Trophoblast cell (in vitro differentiated cells and primary cell): ENCODE measurements around the gene BSND.

Experiments used
- DNase-seq, 2 donors: peaks; one replicate each; pipeline ENCODE4 v3.0.0-alpha.2; 2016
- H2AFZ ChIP-seq: 2 replicates; pipeline ENCODE4 v1.6.1; 2013; ENCODE audit warnings: low read length, moderate library complexity, mild to moderate bottlenecking; ENCODE audit not compliant: insufficient read depth, poor library complexity
- H2AK5ac ChIP-seq: 2 replicates; pipeline ENCODE4 v1.6.1; 2013; ENCODE audit warnings: mild to moderate bottlenecking, low read length
- H2BK120ac ChIP-seq: 2 replicates; pipeline ENCODE4 v1.6.1; 2013; ENCODE audit warnings: low read length, mild to moderate bottlenecking, moderate library complexity; ENCODE audit not compliant: insufficient read depth, poor library complexity
- H2BK12ac ChIP-seq: 2 replicates; pipeline ENCODE4 v1.6.1; 2013; ENCODE audit warnings: mild to moderate bottlenecking, low read length, moderate library complexity
- H2BK5ac ChIP-seq: 2 replicates; pipeline ENCODE4 v1.6.1; 2013; ENCODE audit warnings: low read length, low read depth, moderate library complexity, mild to moderate bottlenecking; ENCODE audit not compliant: poor library complexity
- H3K14ac ChIP-seq: 2 replicates; pipeline ENCODE4 v1.6.1; 2013; ENCODE audit warnings: mild to moderate bottlenecking, low read length
- H3K18ac ChIP-seq: 2 replicates; pipeline ENCODE4 v1.6.1; 2013; ENCODE audit warnings: mild to moderate bottlenecking, low read length
- H3K23ac ChIP-seq: 2 replicates; pipeline ENCODE4 v1.6.1; 2013; ENCODE audit warnings: low read length
- H3K27ac ChIP-seq: 2 replicates; pipeline ENCODE4 v1.5.1; 2013; ENCODE audit warnings: low read depth, mild to moderate bottlenecking, inconsistent platforms, low read length, moderate library complexity
- H3K27me3 ChIP-seq: 2 replicates; pipeline ENCODE4 v1.6.1; 2013; ENCODE audit warnings: inconsistent platforms, mild to moderate bottlenecking, low read length, moderate library complexity; ENCODE audit not compliant: insufficient read depth
- H3K36me3 ChIP-seq, 2 experiments: 1 replicate in 1 of 2; 2 replicates in 1 of 2; pipeline ENCODE4 v1.6.1; 2013; ENCODE audit warnings: low read length in 2 of 2, mild to moderate bottlenecking in 2 of 2, moderate library complexity in 1 of 2; ENCODE audit not compliant: insufficient read depth in 2 of 2, control insufficient read depth in 1 of 2
- H3K4ac ChIP-seq: 2 replicates; pipeline ENCODE4 v1.6.1; 2013; ENCODE audit warnings: low read depth, mild to moderate bottlenecking, low read length, moderate library complexity
- H3K4me1 ChIP-seq, 2 experiments: 1 replicate in 1 of 2; 2 replicates in 1 of 2; pipeline ENCODE4 v1.6.1; 2013; ENCODE audit warnings: low read length in 2 of 2, mild to moderate bottlenecking in 2 of 2, moderate library complexity in 1 of 2; ENCODE audit not compliant: insufficient read depth in 2 of 2, control insufficient read depth in 1 of 2
- H3K4me2 ChIP-seq: 2 replicates; pipeline ENCODE4 v1.6.1; 2013; ENCODE audit warnings: inconsistent platforms, mild to moderate bottlenecking, low read length, moderate library complexity
- H3K4me3 ChIP-seq: 2 replicates; pipeline ENCODE4 v1.5.1; 2013; ENCODE audit warnings: mild to moderate bottlenecking, low read depth, low read length, inconsistent platforms
- H3K79me1 ChIP-seq: one replicate; pipeline ENCODE4 v1.6.1; 2013; ENCODE audit warnings: low read length
- H3K79me2 ChIP-seq: 2 replicates; pipeline ENCODE4 v1.6.1; 2013; ENCODE audit warnings: low read length, mild to moderate bottlenecking; ENCODE audit not compliant: control insufficient read depth, insufficient read depth, poor library complexity
- H3K9ac ChIP-seq: 2 replicates; pipeline ENCODE4 v1.6.1; 2013; ENCODE audit warnings: mild to moderate bottlenecking, low read length
- H3K9me3 ChIP-seq: 2 replicates; pipeline ENCODE4 v1.6.1; 2013; ENCODE audit warnings: low read depth, mild to moderate bottlenecking, control low read depth, inconsistent platforms, low read length; ENCODE audit not compliant: insufficient read depth
- H4K12ac ChIP-seq: 2 replicates; pipeline ENCODE4 v1.6.1; 2013; ENCODE audit warnings: low read depth, mild to moderate bottlenecking, low read length, moderate library complexity
- H4K8ac ChIP-seq: 2 replicates; pipeline ENCODE4 v1.6.1; 2013; ENCODE audit warnings: low read depth, mild to moderate bottlenecking, low read length, moderate library complexity
- H4K91ac ChIP-seq: one replicate; pipeline ENCODE4 v1.6.1; 2013; ENCODE audit warnings: low read depth, mild to moderate bottlenecking, low read length, moderate library complexity
- WGBS: extraction: QIAGEN DNeasy Blood & Tissue Kit; methylation state at CpG from one replicate; pipeline ENCODE4 v1.1.7; 2013; ENCODE audit warnings: missing lambda C conversion rate; ENCODE audit not compliant: insufficient read length, insufficient coverage; ENCODE audit errors: extremely low coverage; 5-methylcytosine and 5-hydroxymethylcytosine counted together

BSND gene

GRCh38 chr1:54982739-54983138 is 16.0 kb upstream of the BSND start:
- Histone ChIP-seq H3K18ac (no peak overlapping the region), H2AK5ac (no peak overlapping the region), H3K23ac (no peak overlapping the region), H3K79me2 (no peaks in the 10 kb centered on the region), H4K12ac (no peak overlapping the region), H3K79me1 (peaks cover 2% of the 10 kb centered on the region), H4K91ac (no peak overlapping the region), H2AFZ (no peak overlapping the region), H3K27ac (no peak overlapping the region), H4K8ac (no peak overlapping the region), H3K14ac (no peak overlapping the region), H3K27me3 (peaks cover 14% of the 10 kb centered on the region), H2BK5ac (no peak overlapping the region), H3K36me3 (no peaks in the 10 kb centered on the region), H3K9me3 (no peaks in the 10 kb centered on the region), H3K4me3 (no peak overlapping the region), H3K9ac (no peak overlapping the region), H3K4me1 (peaks cover 5 to 12% of the 10 kb centered on the region in 2 experiments), H2BK120ac (no peak overlapping the region), H3K4ac (no peak overlapping the region), H3K4me2 (no peak overlapping the region), H2BK12ac (no peak overlapping the region)
- DNase-seq: no peak

DNA sequence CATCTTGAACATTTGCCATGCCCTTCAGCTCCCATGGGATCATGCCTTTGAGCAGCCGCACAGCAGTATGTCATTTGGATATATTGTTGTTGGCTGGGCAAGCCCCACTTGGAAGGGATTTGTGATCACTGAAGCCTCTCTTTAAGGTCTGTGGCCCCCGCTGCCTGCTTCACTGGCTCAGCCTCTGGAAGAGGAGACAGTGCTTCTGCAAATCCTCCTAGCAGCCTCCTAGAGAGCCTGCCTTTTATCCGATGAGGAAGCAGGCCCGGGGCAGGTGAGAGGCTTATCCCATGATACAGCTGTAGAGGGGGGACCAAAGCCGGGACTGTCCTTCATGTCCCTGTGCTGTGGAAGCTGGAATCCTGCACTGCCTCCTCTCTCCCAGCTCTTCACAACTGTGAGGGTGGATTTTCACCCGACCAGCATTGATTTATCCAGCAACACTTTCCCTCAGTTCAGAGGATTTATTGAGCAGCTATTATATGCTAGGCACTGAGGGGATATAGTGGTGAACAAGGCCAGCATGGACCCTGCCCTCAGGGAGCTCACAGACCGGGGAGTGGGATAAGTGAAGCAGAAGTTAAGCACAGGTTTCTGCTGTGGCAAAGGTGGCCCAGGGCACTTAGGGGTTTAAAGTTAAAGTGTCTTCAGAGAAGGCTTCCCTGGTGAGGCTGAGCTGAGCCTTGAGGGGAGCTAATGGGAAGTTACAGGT is 14.4 kb upstream of the BSND start:
- no peaks in the 10 kb centered on the region for H3K36me3 ChIP-seq
- peaks cover 3 to 10% of the 10 kb centered on the region in 2 experiments for H3K4me1 ChIP-seq
- H3K79me2 ChIP-seq: no peaks in the 10 kb centered on the region
- no peaks in the 10 kb centered on the region for H3K9me3 ChIP-seq
- no peak overlapping the region for H2BK5ac ChIP-seq
- no peak for DNase-seq
- H3K4ac ChIP-seq: no peak overlapping the region
- H3K9ac ChIP-seq: no peak overlapping the region
- H4K12ac ChIP-seq: no peak overlapping the region
- no peak overlapping the region for H3K23ac ChIP-seq
- no peak overlapping the region for H2AK5ac ChIP-seq
- H4K8ac ChIP-seq: no peak overlapping the region
- no peak overlapping the region for H3K18ac ChIP-seq
- WGBS: no CpG with 5 or more reads among the region's 7 CpGs
- H2BK12ac ChIP-seq: no peak overlapping the region
- no peak overlapping the region for H2AFZ ChIP-seq
- no peak overlapping the region for H4K91ac ChIP-seq
- no peak overlapping the region for H3K4me3 ChIP-seq
- H3K79me1 ChIP-seq: no peaks in the 10 kb centered on the region
- H3K27ac ChIP-seq: no peak overlapping the region
- H3K14ac ChIP-seq: no peak overlapping the region
- H3K27me3 ChIP-seq: peaks cover 14% of the 10 kb centered on the region
- no peak overlapping the region for H2BK120ac ChIP-seq
- no peak overlapping the region for H3K4me2 ChIP-seq

DNA sequence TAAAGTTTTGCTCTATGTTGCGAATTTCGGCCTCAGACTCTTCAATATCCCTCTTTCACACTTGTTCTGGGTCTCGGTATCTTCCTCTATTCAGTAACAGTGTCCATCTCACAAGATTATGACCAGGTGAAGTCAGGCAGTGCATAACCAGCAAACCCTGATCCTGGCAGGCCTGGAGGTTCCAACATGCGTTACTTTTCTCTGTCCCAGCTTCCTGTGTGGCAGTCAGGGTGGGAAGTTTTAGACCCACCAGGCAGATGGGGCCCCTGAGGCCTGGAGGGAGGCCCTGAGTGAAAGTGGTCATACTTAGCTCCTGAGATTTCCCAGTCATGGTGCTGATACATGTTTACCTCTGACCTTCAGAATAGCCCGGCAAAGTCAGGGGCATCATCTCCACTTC is 13.2 kb upstream of the BSND start:
- H2BK5ac ChIP-seq: no peak overlapping the region
- no peak for DNase-seq
- no peak overlapping the region for H3K23ac ChIP-seq
- no peaks in the 10 kb centered on the region for H3K79me2 ChIP-seq
- no peak overlapping the region for H4K12ac ChIP-seq
- H3K4me3 ChIP-seq: no peak overlapping the region
- H3K18ac ChIP-seq: no peak overlapping the region
- H2AFZ ChIP-seq: no peak overlapping the region
- peaks cover 8% of the 10 kb centered on the region for H3K27me3 ChIP-seq
- H2BK12ac ChIP-seq: no peak overlapping the region
- H3K4ac ChIP-seq: no peak overlapping the region
- no peak overlapping the region for H4K91ac ChIP-seq
- H3K36me3 ChIP-seq: no peaks in the 10 kb centered on the region
- H2BK120ac ChIP-seq: no peak overlapping the region
- H4K8ac ChIP-seq: no peak overlapping the region
- no peak overlapping the region for H3K4me2 ChIP-seq
- H3K27ac ChIP-seq: no peak overlapping the region
- H3K9ac ChIP-seq: no peak overlapping the region
- no peaks in the 10 kb centered on the region for H3K79me1 ChIP-seq
- peaks cover 0 to 7% of the 10 kb centered on the region in 2 experiments for H3K4me1 ChIP-seq
- H3K9me3 ChIP-seq: no peaks in the 10 kb centered on the region
- no peak overlapping the region for H2AK5ac ChIP-seq
- H3K14ac ChIP-seq: no peak overlapping the region
- no CpG with 5 or more reads among the region's 5 CpGs for WGBS

GRCh38 chr1:54986025-54986424 is 12.7 kb upstream of the BSND start:
- H2BK12ac ChIP-seq: no peak overlapping the region
- no peak overlapping the region for H3K4me2 ChIP-seq
- H3K27ac ChIP-seq: no peak overlapping the region
- H4K12ac ChIP-seq: no peak overlapping the region
- no peak overlapping the region for H3K4ac ChIP-seq
- H3K4me3 ChIP-seq: no peak overlapping the region
- no peak overlapping the region for H2BK5ac ChIP-seq
- no peak overlapping the region for H3K23ac ChIP-seq
- H3K79me1 ChIP-seq: no peaks in the 10 kb centered on the region
- H4K8ac ChIP-seq: no peak overlapping the region
- no peak overlapping the region for H3K14ac ChIP-seq
- H4K91ac ChIP-seq: no peak overlapping the region
- H3K18ac ChIP-seq: no peak overlapping the region
- H2AK5ac ChIP-seq: no peak overlapping the region
- H3K79me2 ChIP-seq: no peaks in the 10 kb centered on the region
- H2BK120ac ChIP-seq: no peak overlapping the region
- no peaks in the 10 kb centered on the region for H3K36me3 ChIP-seq
- DNase-seq: no peak
- H3K9ac ChIP-seq: no peak overlapping the region
- no peak overlapping the region for H2AFZ ChIP-seq
- H3K4me1 ChIP-seq: peaks cover 0 to 3% of the 10 kb centered on the region in 2 experiments
- H3K27me3 ChIP-seq: peaks cover 3% of the 10 kb centered on the region
- no peaks in the 10 kb centered on the region for H3K9me3 ChIP-seq
- no CpG with 5 or more reads among the region's 15 CpGs for WGBS
